ENCODE results near the gene RINL.

RINL gene

GRCh38 chr19:38844093-38844686 lies 33.9 kb downstream of the RINL start:
- H3K27me3 ChIP-seq (replicated peaks; ENCODE audit: control insufficient read depth, insufficient read depth, low read length), result no peaks in the 10 kb centered on the region
- DNase-seq (ENCODE audit: extremely low read depth, insufficient read length), result no peak
- H3K36me3 ChIP-seq (ENCODE audit: control insufficient read depth, insufficient read depth, low read length), result peaks cover 67% of the 10 kb centered on the region
- TF ChIP-seq, protein P1, sequence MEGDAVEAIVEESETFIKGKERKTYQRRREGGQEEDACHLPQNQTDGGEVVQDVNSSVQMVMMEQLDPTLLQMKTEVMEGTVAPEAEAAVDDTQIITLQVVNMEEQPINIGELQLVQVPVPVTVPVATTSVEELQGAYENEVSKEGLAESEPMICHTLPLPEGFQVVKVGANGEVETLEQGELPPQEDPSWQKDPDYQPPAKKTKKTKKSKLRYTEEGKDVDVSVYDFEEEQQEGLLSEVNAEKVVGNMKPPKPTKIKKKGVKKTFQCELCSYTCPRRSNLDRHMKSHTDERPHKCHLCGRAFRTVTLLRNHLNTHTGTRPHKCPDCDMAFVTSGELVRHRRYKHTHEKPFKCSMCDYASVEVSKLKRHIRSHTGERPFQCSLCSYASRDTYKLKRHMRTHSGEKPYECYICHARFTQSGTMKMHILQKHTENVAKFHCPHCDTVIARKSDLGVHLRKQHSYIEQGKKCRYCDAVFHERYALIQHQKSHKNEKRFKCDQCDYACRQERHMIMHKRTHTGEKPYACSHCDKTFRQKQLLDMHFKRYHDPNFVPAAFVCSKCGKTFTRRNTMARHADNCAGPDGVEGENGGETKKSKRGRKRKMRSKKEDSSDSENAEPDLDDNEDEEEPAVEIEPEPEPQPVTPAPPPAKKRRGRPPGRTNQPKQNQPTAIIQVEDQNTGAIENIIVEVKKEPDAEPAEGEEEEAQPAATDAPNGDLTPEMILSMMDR (IDR thresholded peaks at IDR 0.05; ENCODE audit: insufficient read depth, low read length, poor library complexity, severe bottlenecking), result no peak
- no peak overlapping the region for H3K4me3 ChIP-seq (replicated peaks; ENCODE audit: low read depth, low read length)

DNA sequence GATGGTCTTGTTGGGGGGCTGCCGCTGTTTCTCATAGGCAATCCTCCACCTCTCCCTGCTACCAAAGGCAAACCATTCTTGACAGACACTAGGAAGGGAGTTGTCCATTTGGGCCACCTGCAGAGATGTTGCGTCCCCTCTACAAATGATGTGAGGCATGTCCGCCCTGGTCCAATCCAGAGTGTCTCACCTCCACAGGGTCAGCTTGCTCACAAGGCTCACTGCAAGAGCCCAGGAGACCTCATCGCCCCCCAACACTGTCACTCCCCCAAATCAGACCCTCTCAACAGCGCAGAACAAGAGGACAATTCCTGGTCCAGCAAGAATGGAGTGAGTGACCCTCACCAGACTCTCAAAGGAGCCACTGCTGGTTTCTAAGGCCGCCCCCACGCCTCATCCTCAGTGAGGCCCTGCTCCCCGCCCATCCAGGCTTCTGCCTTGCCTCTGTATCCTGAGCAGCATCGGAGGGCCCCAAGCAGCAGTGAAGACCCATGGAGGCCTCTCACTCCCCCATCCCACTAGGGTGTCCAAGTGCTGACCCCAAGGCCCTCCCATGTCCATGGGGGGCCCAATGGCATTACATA lies 34.8 kb downstream of the RINL start:
- Histone ChIP-seq H3K4me3 (replicated peaks; ENCODE audit: low read depth, low read length) (no peak overlapping the region), H3K36me3 (ENCODE audit: control insufficient read depth, insufficient read depth, low read length) (peaks cover 74% of the 10 kb centered on the region), H3K27me3 (replicated peaks; ENCODE audit: control insufficient read depth, insufficient read depth, low read length) (no peaks in the 10 kb centered on the region)
- DNase-seq (ENCODE audit: extremely low read depth, insufficient read length), result no peak
- TF ChIP-seq, protein P1 (IDR thresholded peaks at IDR 0.05; ENCODE audit: insufficient read depth, low read length, poor library complexity, severe bottlenecking), result no peak

GRCh38 chr19:38842439-38843174 lies 35.5 kb downstream of the RINL start:
- no peaks in the 10 kb centered on the region for H3K27me3 ChIP-seq (replicated peaks; ENCODE audit: control insufficient read depth, insufficient read depth, low read length)
- TF ChIP-seq, protein P1 (IDR thresholded peaks at IDR 0.05; ENCODE audit: insufficient read depth, low read length, poor library complexity, severe bottlenecking), result no peak
- H3K4me3 ChIP-seq (replicated peaks; ENCODE audit: low read depth, low read length), result no peak overlapping the region
- peaks cover 78% of the 10 kb centered on the region for H3K36me3 ChIP-seq (ENCODE audit: control insufficient read depth, insufficient read depth, low read length)
- no peak for DNase-seq (ENCODE audit: extremely low read depth, insufficient read length)

- Histone ChIP-seq H3K36me3 (ENCODE audit: control insufficient read depth, insufficient read depth, low read length) (peaks cover 78% of the 10 kb centered on the region), H3K27me3 (replicated peaks; ENCODE audit: control insufficient read depth, insufficient read depth, low read length) (no peaks in the 10 kb centered on the region), H3K4me3 (replicated peaks; ENCODE audit: low read depth, low read length) (no peak overlapping the region)
- DNase-seq (ENCODE audit: extremely low read depth, insufficient read length), result no peak
- TF ChIP-seq, protein P1 (IDR thresholded peaks at IDR 0.05; ENCODE audit: insufficient read depth, low read length, poor library complexity, severe bottlenecking), result no peak
Observed at GRCh38 chr19:38841787-38842438, 36.2 kb downstream of the RINL start.

- H3K4me3 ChIP-seq (replicated peaks; ENCODE audit: low read depth, low read length), result no peak overlapping the region
- H3K36me3 ChIP-seq (ENCODE audit: control insufficient read depth, insufficient read depth, low read length), result peaks cover 78% of the 10 kb centered on the region
- no peak for DNase-seq (ENCODE audit: extremely low read depth, insufficient read length)
- TF ChIP-seq, protein P1 (IDR thresholded peaks at IDR 0.05; ENCODE audit: insufficient read depth, low read length, poor library complexity, severe bottlenecking), result no peak
- no peaks in the 10 kb centered on the region for H3K27me3 ChIP-seq (replicated peaks; ENCODE audit: control insufficient read depth, insufficient read depth, low read length)
Observed at GRCh38 chr19:38841180-38841766, 36.8 kb downstream of the RINL start.
